ENCODE measurements around the gene ST3GAL6.

The ST3GAL6 gene

DNA sequence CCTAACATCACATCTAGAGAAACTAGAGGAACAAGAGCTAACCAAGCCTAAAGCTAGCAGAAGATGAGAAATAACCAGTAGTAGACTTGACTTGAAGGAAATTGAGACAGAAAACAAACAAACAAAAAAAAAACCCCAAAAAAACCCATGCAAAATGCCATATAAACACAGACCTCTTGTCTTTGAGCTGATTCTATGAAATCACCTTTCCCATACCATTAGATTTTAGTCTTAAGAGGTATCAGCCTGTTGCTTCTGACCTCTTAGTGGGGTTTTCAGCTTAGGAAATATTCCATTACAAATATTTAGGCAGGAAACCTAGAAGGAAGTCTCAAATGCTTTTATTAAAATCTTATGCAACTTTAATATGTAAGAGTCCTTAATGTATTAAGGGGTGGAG is 23.9 kb upstream of the ST3GAL6 start:
- DNase-seq (ENCODE audit: low read depth, low spot score), result no peak

DNA sequence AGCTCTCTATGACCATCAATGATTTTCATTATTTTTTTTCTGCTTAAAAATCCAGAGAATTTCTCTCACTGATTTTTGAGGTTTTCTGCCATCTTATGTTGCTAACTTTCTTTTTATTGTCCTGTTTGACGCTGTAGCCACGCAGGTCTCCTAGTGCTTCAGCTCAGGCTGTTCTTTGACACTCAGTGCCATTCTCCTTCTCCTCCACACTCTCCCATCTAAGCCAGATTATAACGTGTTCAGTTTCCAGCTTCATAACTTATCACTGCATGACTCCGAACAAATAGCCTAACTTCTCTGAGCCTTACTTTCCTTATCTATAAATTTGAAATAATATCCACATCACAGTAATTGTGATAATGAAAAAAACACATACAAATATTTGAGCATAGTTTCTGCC is 22.8 kb upstream of the ST3GAL6 start:
- no peak for DNase-seq (ENCODE audit: low read depth, low spot score)

DNA sequence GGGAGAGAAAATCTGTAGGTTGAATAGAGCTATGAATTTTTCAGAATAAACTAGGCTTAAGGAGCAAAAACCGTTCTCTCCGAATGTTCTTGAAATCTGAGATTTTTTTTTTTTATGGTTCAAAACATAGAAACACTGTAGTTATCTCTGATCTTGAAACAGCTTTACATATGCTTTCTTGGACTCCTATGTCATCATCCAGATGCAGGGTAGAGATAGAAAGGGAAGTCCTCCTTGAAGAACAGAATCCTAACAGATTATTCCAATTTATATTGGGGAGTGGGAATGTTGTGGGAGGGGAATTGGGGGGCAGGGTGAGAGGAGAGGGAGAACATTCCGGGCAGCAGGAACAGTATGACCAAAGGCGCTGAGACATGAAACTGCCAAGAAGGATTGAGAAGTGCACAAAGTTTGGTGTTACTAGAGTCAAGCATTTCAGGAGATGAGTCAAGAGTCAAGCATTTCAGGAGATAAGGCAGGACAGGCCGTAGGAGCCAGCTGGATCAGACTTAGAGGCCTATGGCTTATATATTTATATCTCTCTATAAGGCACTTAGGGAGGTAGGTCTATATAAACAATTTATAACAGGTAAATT is 21.9 kb upstream of the ST3GAL6 start:
- DNase-seq (ENCODE audit: low read depth, low spot score), result no peak

DNA sequence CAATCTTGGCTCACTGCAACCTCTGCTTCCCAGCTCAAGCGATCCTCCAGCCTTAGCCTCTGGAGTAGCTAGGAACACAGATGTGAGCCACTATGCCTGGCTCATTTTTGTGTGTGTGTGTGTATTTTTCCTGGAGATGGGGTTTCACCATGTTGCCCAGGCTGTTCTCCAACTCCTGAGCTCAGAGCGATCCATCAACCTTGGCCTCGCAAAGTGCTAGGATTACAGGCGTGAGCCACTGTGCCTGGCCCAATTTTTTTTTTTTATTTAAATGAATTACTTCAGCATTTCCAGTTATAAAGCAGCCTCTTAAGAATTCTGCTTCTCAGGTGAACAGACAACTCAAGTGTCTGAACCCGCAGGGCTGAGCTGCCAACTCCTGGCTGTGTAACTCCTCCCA is 20.1 kb upstream of the ST3GAL6 start:
- DNase-seq (ENCODE audit: low read depth, low spot score), result no peak

DNA sequence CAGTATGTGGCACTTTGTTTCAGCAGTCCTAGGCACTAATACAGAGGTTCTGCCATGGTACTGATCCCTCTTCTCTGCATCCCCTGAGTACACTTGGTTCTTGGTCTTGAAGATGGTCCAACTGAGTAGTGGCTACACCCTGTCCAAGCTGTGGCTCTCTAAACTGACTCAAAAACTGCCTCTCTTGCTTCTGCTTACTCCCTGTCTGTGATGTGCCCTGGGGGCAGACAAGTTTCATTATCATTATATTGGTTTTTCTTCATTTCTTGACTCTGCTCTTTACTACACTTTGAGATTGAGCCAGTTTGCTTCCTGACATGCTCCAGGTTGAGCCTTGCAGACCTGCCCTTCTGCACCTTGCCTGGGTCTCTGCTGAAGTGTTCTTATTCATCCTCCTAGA is 18.9 kb upstream of the ST3GAL6 start:
- no peak for DNase-seq (ENCODE audit: low read depth, low spot score)

DNA sequence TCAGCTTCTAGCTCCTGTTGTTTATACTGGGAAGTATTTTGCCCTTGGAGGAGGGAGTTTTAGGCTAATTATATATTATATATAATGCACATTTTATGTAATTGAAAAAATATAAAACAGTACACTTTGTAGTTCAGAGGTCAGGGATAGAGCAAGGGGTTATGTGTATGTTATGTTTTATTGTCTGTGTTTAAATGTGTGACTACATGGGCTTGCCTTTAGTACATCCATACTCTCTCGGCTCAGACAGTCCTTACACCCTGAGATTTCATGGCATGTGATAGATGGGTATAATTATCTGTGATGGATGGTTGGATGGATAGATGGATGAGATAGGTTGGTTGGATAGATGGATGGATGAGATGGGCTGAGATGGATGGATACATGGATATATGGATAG is 17.4 kb upstream of the ST3GAL6 start:
- no peak for DNase-seq (ENCODE audit: low read depth, low spot score)

DNA sequence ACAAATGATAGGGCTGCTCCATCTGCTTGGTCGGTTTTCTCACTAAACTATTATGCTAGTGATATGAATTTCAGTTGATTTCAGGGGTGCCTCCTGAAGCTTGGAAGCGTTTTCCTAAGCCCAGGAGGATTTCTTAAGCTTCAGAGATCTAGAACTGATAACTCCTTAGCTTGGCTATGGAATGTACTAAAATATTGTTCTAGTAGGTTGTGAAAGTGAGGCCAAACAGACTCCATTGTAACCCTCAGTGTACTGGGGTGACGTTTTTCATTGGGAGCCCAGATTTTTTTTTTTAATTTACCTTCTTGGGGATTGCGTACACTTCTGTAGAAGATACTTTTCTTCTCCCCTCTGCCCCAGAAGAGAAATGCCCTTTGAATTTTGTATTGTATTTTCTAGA is 17.0 kb upstream of the ST3GAL6 start:
- DNase-seq (ENCODE audit: low read depth, low spot score), result no peak

DNA sequence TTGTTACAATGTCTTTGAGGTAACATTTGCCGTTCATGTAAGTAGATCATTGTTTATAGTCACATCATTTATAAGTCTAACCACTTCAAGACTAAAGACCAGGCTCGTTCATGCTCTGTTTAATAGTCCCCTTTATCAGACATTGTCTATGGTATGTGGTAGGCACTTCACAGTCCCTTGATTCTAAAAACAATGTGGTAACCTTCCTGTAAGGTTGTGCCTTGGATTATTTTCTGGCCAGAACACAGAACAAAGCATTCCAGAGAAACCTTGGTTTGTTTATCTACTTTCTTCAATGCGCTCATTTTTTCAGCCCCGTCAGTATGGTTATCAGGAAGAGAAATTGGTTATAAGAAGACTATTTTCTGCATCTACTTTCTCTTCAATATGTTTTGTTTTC is 16.3 kb upstream of the ST3GAL6 start:
- DNase-seq (ENCODE audit: low read depth, low spot score), result no peak

DNA sequence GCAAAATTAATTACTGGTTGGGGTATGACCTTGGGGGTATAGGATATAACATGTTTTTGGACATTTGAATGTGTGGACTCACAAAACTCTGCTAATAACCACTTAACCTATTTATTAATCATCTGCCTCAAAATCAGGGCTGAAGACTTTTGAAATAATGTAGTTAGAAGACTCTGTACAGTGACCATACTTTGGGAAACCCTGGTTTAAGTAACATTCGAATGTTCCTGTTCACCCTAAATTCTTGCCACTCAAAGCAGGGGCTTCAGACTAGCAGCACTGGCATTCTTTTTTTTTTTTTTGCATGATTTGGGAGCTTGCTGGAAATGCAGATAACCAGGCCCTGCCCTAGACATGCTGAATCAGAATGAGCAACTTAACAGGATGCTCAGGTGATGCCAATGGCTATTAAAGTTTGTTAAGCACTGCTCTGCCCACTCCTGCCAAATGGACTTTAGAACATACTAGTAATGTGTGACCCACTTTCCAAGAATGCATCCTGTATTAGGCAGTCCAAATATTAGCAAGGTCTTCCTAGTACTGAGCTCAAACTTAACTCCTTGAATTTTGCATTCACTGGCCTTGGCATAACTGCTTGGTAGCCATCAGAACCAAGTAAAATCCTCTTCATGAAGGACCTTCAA is 12.7 kb upstream of the ST3GAL6 start:
- DNase-seq (ENCODE audit: low read depth, low spot score), result no peak

DNA sequence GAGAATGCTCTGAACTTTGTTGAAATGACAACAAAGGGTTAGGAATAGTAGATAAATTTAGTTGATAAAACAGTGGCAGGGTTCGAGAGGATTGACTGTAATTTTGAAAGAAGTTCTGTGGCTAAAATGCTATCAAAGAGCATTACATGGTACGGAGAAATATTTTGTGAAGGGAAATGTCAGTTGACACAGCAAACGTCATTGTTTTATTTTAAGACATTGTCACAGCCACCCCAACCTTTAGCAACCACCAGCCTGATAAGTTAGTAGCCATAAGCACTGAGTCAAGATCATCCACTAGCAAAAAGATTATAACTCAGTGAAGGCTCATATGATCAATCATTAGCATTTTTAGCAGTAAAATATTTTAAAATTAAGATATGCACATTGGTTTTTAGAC is 8.7 kb upstream of the ST3GAL6 start:
- DNase-seq (ENCODE audit: low read depth, low spot score), result no peak

DNA sequence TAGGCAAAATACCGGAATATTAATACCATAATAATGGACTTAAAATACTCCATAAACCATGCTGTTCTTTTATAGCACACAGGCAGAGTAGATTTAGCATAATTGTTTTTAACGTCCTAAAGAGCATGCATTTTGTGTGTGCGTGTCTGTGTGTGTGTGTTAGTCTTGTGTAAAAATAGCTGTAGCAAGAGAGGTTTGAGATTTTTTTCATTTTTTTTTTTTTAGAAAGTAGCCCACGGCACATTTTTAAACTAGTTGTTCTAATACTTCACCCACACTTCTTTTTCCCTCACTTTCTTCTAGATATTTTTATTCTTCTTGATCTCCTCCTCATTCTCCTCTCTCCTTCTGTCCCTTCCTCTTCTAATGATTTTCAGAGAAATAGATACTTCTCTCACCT is 7.5 kb upstream of the ST3GAL6 start:
- DNase-seq (ENCODE audit: low read depth, low spot score), result no peak

DNA sequence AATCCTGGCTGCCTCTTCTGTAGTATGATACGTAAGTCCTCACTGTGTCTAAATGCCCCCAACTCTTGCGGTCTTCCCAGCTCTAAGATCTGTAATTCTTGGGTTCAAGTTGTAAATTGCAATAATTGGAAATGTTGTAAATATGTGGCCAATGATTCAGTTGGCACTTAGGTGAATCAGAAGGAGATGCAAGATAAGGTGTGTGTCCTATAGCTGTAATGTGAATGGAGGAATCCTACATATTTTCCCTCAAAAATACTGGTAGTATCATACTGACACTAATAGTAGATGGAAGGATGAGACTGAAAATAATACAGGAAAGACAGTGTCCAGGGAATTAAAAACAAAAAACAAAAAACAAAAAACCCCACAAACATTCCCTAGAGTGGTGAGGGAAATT is 3.5 kb upstream of the ST3GAL6 start:
- no peak for DNase-seq (ENCODE audit: low read depth, low spot score)

DNA sequence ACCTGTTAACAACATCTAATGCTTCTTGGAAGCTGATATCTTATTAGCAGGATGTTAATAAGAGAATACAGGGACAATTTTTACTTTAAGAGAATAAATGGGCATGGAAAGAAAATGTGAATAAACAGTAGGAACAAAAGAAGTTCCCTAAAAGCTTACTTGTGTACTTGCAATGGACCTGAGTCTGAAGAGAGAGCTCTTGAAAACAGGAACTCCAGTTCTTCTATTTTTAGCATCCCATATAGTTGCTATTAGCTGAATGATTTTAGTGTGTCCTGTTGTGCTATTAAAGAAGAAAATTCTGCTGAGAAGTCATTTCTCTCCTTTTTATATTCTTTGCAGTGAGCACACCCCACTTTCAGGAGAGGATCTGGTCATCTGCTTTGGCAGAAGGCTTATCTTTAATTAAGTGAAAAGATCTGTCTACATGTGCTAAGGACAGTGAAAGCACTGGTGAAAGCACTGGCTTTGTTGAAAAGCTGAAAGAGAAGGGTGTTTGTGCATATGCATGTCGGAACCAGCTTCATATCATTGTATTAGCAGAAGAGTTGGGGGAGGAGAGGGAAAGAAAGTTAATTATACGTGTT is 1.4 kb upstream of the ST3GAL6 start:
- DNase-seq (ENCODE audit: low read depth, low spot score), result no peak

DNA sequence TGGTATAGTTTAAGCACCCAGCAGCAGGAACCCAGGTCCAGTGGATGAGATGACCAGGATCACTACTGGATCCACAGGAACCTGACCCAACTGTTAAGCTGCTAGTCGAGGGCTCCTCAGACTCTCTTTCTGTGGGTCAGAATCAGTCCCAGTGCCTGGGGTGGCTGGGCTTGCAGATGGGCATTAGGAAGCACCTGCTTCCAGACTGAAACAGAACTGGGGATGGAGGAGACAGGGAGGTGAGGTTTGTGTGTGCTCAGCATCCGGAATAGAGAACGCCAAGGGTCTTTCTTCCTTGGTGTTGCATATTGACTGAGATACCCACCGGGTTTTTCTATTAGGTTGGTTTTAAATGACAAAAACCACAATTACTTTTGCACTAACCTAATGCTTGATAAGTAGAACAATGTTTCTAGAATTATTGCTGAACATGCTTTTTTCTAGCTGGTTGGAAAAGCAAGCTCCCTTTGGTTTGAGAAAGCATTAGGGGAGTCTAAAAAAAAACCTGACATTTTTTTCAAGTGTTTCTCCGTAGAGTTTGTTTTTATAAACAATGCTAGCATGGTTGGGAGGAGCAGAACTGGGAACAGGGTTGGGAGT is 779 bp downstream of the ST3GAL6 start:
- no peak for DNase-seq (ENCODE audit: low read depth, low spot score)

DNA sequence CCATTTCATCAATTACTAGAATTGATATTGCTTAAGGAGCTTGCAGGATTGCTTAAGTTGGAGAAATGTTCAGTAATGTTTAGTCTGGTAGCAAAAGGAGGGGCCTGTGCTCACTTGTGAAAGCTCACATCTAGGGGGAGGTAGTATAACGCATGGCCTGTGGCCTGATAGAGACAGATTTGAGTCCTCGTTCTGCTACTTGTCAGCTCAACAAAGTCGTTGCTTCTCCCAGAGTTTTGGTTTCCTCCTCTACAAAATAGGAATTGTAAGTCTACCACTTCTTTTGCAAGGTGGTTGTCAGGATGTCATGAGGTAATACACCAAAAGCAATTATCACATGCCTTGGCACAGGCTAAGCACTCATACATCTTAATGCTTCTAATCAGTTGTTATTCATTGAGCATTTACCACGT is 1.3 kb downstream of the ST3GAL6 start:
- no peak for DNase-seq (ENCODE audit: low read depth, low spot score)

DNA sequence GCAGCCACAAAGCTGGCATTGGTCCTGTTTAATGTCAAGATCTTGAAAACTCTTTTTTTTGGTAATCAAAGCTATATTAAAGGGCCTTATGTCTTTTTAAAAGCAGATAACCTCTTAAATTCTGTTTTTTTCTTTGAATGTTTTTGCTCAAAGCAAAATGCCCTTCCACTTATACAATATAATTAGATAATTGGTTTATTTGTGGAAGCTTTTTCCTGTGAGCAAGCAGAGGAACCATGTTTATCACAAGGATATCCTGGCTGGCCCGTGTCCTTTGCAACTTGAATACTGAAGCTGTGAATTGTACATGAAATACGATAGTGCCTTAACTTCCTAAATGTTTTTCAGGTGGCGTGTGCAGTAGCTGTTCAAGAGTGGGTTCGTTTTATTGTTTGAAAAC is 2.6 kb downstream of the ST3GAL6 start:
- no peak for DNase-seq (ENCODE audit: low read depth, low spot score)

DNA sequence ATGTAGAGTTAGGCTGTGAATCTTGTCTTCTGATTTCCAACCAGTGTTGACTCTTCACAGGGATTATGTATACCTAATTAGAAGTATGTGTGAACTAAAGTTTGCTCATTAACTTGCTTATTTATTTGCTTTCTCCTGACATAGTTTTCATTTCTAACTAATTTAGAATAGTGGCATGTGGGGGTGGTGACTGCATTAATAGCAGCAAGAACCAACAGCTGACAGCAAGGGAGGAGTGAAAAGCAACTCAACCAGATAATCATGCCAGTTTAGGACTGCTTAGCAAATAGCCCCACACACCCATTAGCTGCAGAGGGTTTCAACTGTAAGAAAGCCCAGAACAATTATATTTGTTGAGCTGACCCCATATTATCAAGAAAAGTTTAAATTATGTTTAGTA is 3.8 kb downstream of the ST3GAL6 start:
- DNase-seq (ENCODE audit: low read depth, low spot score), result no peak

DNA sequence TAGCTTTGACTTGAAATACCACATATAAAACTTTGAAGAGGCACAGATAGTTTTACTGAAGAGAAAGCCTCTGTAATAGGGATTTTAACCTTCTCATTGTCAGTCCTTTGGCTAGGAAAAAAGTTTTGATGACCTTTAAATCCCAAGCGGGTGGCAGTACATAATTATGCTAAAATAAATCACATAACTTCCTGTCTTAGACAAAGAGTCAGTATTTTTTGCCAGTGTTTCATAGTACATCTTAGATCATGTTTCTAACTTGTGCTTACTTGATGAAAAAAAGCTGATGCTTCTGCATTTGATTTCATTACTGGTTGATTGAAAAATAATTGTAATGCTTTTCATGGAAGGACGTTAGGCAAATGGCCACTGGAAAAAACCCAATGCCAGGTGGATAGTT is 5.8 kb downstream of the ST3GAL6 start:
- DNase-seq (ENCODE audit: low read depth, low spot score), result no peak

DNA sequence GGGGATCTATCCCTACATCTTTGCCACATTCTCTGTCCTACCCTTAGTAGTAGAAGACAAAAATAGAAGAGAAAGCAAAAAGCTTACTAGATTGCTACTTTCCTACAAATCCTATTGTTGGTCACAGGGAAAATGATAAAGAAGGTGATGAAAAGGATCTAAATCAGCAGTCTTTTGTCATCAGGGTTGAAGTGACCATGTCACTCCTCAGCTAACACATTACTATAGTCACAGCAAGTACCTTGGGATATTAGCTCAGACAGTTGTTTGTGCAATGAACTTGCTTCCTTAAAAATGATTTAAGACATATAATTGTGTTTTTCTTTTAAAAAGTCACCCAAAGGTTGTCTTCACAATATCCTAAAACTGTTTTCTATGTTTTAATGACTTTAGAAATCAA is 6.3 kb downstream of the ST3GAL6 start:
- no peak for DNase-seq (ENCODE audit: low read depth, low spot score)

DNA sequence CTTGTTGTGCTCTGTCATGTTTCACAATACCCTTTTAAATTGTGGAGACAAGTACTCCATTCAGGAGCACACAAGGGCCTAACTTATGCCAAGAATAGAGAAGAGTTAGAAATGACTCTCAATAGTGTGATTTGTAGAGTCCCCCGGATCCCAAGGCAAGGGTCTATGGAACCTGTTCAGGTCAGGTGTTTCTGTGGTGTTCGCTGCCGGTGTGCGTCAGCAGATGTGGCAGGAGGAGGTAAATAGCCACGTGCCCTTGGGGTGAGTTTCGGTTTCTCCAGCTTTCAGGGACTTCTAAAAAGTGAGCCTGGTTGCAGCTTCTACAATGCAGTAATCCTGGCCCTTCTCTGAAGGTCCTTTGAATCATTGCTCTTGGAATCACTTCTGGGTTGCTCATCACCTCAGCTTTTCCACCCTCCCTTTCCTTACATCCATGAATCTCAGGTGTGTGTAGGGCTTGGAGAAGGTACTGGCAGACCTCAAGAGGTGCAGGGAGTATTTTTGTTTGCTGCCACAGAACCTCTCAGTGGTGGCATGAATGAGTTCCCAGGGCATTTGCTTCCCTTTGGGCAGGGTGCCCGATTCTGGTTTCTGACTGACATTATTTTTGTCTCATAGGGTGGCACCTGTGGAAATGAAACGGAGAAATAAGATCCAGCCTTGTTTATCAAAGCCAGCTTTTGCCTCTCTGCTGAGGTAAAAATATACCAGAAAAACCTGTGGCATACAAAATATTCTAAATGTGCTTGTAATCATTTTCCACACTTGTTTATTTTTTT is 7.3 kb downstream of the ST3GAL6 start:
- no peak for DNase-seq (ENCODE audit: low read depth, low spot score)

DNA sequence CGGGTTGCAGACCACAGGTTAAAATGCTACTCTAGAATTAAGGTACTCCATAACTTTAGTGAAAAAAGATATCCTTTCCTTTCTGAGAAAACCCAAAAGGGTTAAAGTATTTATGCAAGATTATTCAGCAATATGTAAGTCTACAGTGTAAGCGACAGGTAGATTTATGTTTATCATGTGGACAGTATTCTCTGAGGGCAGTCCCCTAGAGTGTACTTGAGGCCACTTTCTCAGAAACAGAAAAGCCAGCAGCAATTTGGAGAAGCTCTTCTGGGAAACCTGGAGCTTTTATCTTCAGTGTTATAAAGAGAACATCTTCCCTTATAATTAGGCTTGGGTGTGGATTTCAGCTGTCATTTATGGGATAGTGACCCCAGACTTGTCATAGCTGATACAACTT is 8.9 kb downstream of the ST3GAL6 start:
- DNase-seq (ENCODE audit: low read depth, low spot score), result no peak

DNA sequence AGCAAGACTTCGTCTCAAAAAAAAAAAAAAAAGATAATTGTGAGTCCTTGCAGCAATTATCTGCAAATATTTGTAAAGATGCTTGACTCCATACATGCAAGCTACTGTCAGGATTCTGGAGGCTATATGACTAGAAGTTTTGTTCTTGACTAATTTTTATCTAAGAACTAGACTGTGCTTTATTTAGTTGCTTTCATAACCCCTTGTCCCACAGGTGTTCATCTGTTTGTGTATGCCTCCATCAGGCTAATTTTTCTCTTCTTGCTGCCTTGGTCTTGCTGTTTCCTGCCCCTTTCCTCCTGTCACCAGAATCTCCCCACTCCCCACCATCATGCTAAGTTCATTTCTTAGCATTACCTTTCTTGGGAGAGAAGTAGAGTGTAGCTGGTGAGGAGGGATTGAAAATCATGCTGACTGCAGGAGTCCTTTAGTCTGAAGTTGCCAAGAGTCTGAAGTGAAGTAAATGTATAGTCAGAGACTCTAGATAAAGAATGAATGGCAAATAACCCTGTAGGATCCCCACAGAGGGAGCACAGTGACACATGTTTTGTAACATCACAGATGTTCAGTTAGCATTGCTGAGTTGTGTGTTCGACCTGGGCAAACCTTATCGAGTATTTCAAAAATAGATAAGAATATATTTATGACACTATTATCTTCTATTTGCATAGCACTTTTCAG is 12.5 kb downstream of the ST3GAL6 start:
- DNase-seq (ENCODE audit: low read depth, low spot score), result no peak
